22Rv1 (cell line): ENCODE results near the gene CARMIL1.

Experiments used
- H3K27ac ChIP-seq: fragments of 450-650 bp; 2 replicates; pipeline ENCODE4 v1.5.1; 2017
- CTCF ChIP-seq: fragments of 450-650 bp; IDR thresholded peaks from 2 replicates; pipeline ENCODE4 v1.5.1; 2017; ENCODE audit warnings: mild to moderate bottlenecking
- ZFX ChIP-seq: fragments of 450-650 bp; IDR thresholded peaks from 2 replicates; pipeline ENCODE4 v1.6.1; 2017; ENCODE audit warnings: antibody characterized with exemption, borderline replicate concordance

Gene CARMIL1

GRCh38 chr6:25537349-25538018 lies 258.3 kb downstream of the CARMIL1 start:
- H3K27ac ChIP-seq: no peak overlapping the region
- TF ChIP-seq ZFX (no peak), CTCF (no peak)

- H3K27ac ChIP-seq: no peak overlapping the region
- TF ChIP-seq ZFX: no peak
- TF ChIP-seq CTCF: no peak
Measured at GRCh38 chr6:25541228-25541627, 262.1 kb downstream of the CARMIL1 start.

- no peak for TF ChIP-seq CTCF
- no peak for TF ChIP-seq ZFX
Measured at GRCh38 chr6:25542984-25543910, 264.1 kb downstream of the CARMIL1 start.

GRCh38 chr6:25544833-25545232 lies 265.7 kb downstream of the CARMIL1 start:
- no peak for TF ChIP-seq ZFX
- TF ChIP-seq CTCF: no peak
- H3K27ac ChIP-seq: no peak overlapping the region

More at GRCh38 chr6:25542984-25543910, 264.1 kb downstream of the CARMIL1 start:
- no peak overlapping the region for H3K27ac ChIP-seq

GRCh38 chr6:25547797-25548196 lies 268.6 kb downstream of the CARMIL1 start:
- H3K27ac ChIP-seq: no peak overlapping the region
- TF ChIP-seq CTCF: no peak
- no peak for TF ChIP-seq ZFX

GRCh38 chr6:25548451-25548850 lies 269.3 kb downstream of the CARMIL1 start:
- TF ChIP-seq CTCF (no peak), ZFX (no peak)
- H3K27ac ChIP-seq: no peak overlapping the region

GRCh38 chr6:25550631-25551030 lies 271.5 kb downstream of the CARMIL1 start:
- no peak overlapping the region for H3K27ac ChIP-seq
- TF ChIP-seq ZFX (no peak), CTCF (no peak)
